ENCODE data around the gene PRKAG2.

The PRKAG2 gene

DNA sequence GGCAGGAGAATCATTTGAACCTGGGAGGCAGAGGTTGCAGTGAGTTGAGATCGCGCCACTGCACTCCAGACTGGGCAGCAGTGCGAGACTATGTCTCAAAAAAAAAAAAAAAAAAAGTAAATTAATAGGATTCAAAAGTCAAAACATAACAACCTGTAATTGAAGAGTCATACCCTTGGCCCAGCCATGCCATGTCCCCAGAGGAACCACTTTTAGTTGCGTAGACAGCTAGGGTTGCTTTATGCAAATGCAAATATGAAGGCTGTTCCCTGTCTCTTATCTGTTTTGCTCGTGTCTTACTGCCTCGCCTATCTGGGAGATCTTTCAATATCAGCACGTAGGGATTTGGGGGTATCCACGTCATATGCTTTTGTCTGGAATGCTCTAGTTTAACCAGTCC, 73.1 kb downstream of the PRKAG2 start:
- peaks cover 26% of the 10 kb centered on the region for H3K4me1 ChIP-seq
- no peaks in the 10 kb centered on the region for H3K36me3 ChIP-seq (ENCODE audit: control insufficient read depth, insufficient read depth, low read length)
- no peak overlapping the region for H3K27ac ChIP-seq
- no peaks in the 10 kb centered on the region for H3K79me2 ChIP-seq
- H3K9me3 ChIP-seq (ENCODE audit: control insufficient read depth, low read length): no peaks in the 10 kb centered on the region
- no peak overlapping the region for H2AFZ ChIP-seq
- no peak overlapping the region for H3K4me3 ChIP-seq (ENCODE audit: low read depth, low read length)
- H3K27me3 ChIP-seq (ENCODE audit: control insufficient read depth, insufficient read depth, low read length): no peaks in the 10 kb centered on the region
- H3K9ac ChIP-seq: no peak overlapping the region
- no peak overlapping the region for H3K4me2 ChIP-seq (ENCODE audit: low read length)
- TF ChIP-seq, protein P1, sequence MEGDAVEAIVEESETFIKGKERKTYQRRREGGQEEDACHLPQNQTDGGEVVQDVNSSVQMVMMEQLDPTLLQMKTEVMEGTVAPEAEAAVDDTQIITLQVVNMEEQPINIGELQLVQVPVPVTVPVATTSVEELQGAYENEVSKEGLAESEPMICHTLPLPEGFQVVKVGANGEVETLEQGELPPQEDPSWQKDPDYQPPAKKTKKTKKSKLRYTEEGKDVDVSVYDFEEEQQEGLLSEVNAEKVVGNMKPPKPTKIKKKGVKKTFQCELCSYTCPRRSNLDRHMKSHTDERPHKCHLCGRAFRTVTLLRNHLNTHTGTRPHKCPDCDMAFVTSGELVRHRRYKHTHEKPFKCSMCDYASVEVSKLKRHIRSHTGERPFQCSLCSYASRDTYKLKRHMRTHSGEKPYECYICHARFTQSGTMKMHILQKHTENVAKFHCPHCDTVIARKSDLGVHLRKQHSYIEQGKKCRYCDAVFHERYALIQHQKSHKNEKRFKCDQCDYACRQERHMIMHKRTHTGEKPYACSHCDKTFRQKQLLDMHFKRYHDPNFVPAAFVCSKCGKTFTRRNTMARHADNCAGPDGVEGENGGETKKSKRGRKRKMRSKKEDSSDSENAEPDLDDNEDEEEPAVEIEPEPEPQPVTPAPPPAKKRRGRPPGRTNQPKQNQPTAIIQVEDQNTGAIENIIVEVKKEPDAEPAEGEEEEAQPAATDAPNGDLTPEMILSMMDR (IDR thresholded peaks at IDR 0.05): no peak

DNA sequence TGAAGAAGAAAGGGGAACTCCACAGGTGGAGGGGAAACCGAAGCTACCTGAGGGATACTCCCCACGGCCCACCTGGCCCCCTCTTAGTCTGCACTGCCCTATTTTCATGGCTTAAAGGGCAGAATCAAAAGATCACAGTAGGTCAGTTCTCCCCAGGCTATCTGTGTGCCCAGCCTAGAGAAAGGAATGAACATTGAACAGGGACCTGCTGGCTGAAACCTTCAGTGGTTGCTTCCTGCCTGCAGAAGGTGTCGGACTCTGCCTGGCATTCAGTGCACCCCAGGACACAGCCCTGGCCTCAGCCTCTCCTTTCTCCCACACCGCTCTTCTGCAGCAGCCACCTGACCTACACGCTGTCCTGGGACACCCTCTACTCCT, 74.5 kb downstream of the PRKAG2 start:
- no peaks in the 10 kb centered on the region for H3K27me3 ChIP-seq (ENCODE audit: control insufficient read depth, insufficient read depth, low read length)
- no peak overlapping the region for H3K4me2 ChIP-seq (ENCODE audit: low read length)
- no peaks in the 10 kb centered on the region for H3K9me3 ChIP-seq (ENCODE audit: control insufficient read depth, low read length)
- no peak overlapping the region for H3K9ac ChIP-seq
- no peaks in the 10 kb centered on the region for H3K36me3 ChIP-seq (ENCODE audit: control insufficient read depth, insufficient read depth, low read length)
- no peak overlapping the region for H3K4me3 ChIP-seq (ENCODE audit: low read depth, low read length)
- no peaks in the 10 kb centered on the region for H3K79me2 ChIP-seq
- H3K4me1 ChIP-seq: peaks cover 16% of the 10 kb centered on the region
- no peak overlapping the region for H2AFZ ChIP-seq
- H3K27ac ChIP-seq: no peak overlapping the region
- TF ChIP-seq, protein P1 (IDR thresholded peaks at IDR 0.05): no peak

DNA sequence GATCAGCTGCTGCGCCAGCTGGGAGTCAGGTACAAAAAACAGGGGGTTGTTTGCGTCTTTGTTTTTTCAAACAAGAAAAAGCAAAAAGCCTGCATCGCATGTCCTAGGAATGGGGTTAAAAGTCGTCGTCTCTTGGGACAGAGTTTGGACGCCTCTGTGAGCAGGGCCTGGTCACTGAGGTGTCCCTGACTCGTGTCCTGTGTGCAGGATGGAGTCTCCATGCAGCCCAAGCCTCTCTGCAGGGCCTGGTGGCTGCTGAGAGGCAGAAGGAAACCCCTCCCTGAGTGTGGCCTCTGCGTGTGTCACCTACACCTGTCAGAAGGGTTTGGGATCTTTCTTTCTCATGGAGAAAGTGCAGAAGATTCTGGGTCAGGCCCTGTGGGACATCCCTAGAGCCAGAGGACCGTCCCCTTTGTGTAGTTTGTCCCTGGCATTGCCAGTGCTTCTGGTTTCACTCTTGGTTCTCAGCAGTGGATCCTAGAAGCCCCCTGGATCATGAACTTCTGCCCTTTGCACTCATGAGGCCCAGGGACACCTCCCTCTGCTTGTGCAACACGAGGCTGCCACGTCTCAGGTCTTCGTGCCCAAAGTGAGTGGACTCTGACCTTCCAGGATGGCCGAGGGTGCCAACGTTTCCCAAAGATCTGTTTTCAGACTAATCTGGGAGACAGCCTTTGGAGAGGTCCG, 75.0 kb downstream of the PRKAG2 start:
- H3K4me1 ChIP-seq: peaks cover 13% of the 10 kb centered on the region
- H3K9me3 ChIP-seq (ENCODE audit: control insufficient read depth, low read length): no peaks in the 10 kb centered on the region
- no peaks in the 10 kb centered on the region for H3K36me3 ChIP-seq (ENCODE audit: control insufficient read depth, insufficient read depth, low read length)
- no peak overlapping the region for H3K9ac ChIP-seq
- TF ChIP-seq, protein P1 (IDR thresholded peaks at IDR 0.05): no peak
- H3K27me3 ChIP-seq (ENCODE audit: control insufficient read depth, insufficient read depth, low read length): no peaks in the 10 kb centered on the region
- no peak overlapping the region for H3K4me2 ChIP-seq (ENCODE audit: low read length)
- H2AFZ ChIP-seq: no peak overlapping the region
- H3K79me2 ChIP-seq: no peaks in the 10 kb centered on the region
- no peak overlapping the region for H3K4me3 ChIP-seq (ENCODE audit: low read depth, low read length)
- no peak overlapping the region for H3K27ac ChIP-seq

DNA sequence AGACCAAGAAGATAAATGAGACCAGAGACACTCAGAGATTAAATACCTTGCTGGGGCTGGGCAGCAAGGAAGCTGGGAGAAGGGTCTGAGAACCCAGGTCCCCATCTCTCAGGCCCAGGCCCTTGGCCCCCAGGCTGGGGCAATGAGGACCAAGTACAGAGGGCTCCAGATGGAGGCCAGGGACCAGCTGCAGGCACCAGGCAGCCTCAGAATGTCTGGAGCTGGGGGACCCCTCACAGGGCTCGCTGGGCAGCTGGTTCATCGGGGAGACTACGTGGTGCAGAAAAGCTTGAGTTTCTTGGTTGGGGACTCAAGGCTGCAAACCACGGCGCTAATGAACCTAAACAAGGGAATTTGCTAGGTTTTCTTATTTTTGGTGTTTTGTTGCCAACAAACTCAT, 75.6 kb downstream of the PRKAG2 start:
- Histone ChIP-seq H3K27me3 (ENCODE audit: control insufficient read depth, insufficient read depth, low read length) (no peaks in the 10 kb centered on the region), H3K27ac (no peak overlapping the region), H2AFZ (no peak overlapping the region), H3K4me3 (ENCODE audit: low read depth, low read length) (no peak overlapping the region), H3K79me2 (no peaks in the 10 kb centered on the region), H3K9ac (no peak overlapping the region), H3K4me1 (peaks cover 6% of the 10 kb centered on the region), H3K4me2 (ENCODE audit: low read length) (no peak overlapping the region), H3K9me3 (ENCODE audit: control insufficient read depth, low read length) (no peaks in the 10 kb centered on the region), H3K36me3 (ENCODE audit: control insufficient read depth, insufficient read depth, low read length) (no peaks in the 10 kb centered on the region)
- TF ChIP-seq, protein P1 (IDR thresholded peaks at IDR 0.05): no peak

DNA sequence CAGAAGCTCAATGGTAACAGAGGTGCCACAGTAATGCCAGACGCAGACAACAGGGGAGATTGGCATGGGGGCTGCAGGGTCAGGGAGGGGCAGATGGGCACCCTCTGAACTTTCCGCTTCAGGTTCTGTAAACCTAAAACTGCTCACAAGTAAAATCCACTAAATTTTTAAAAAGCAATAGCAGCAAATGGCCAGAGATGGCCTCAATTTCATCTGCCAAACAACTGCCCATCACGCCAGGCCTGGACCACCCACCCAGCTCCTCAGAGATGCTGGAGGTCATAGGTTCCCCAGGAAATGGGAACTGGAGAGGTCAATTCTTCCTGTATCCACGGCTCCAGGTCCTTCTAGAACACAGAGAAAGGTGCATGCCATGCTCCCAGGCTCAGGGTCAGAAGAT, 76.1 kb downstream of the PRKAG2 start:
- Histone ChIP-seq H3K9me3 (ENCODE audit: control insufficient read depth, low read length) (no peaks in the 10 kb centered on the region), H3K4me2 (ENCODE audit: low read length) (no peak overlapping the region), H3K36me3 (ENCODE audit: control insufficient read depth, insufficient read depth, low read length) (no peaks in the 10 kb centered on the region), H3K9ac (no peak overlapping the region), H3K4me3 (ENCODE audit: low read depth, low read length) (no peak overlapping the region), H3K27ac (no peak overlapping the region), H3K79me2 (no peaks in the 10 kb centered on the region), H2AFZ (no peak overlapping the region), H3K4me1 (peaks cover 3% of the 10 kb centered on the region), H3K27me3 (ENCODE audit: control insufficient read depth, insufficient read depth, low read length) (no peaks in the 10 kb centered on the region)
- TF ChIP-seq, protein P1 (IDR thresholded peaks at IDR 0.05): no peak
